H1 (cell line): ENCODE measurements around the gene SPATA16. TPM values are rescaled to one million over a fixed set of nuclear protein-coding genes. Genes with fewer than 3 reads are reported as not detected.

Source experiments
- CTCF ChIA-PET: fragments of 300-600 bp; sonication (Branson Sonifier 250); formaldehyde crosslinking; loops from one replicate; lab custom pipeline; 2021; ENCODE audit not compliant: partially characterized antibody; lab: Charles Lee
- POLR2A ChIA-PET: fragments of 300-600 bp; sonication (Branson Sonifier 250); formaldehyde crosslinking; loops from one replicate; lab custom pipeline; 2021; ENCODE audit warnings: inconsistent platforms; ENCODE audit not compliant: partially characterized antibody; lab: Charles Lee
- DNase-seq, 2 experiments: peaks; one replicate each; pipeline versions ENCODE4 v3.0.0 to v3.0.0-alpha.2; 2010 to 2022; ENCODE audit warnings: low spot score in 2 of 2, low read depth in 1 of 2, mixed read lengths in 1 of 2
- FAIRE-seq: peaks from 2 replicates; lab custom pipeline; 2011; peaks lifted over from hg19 to GRCh38; lab: Jason Lieb, UNC
- H2AFZ ChIP-seq: 2 replicates; pipeline ENCODE4 v1.8.1; 2012; ENCODE audit warnings: low read length, inconsistent platforms
- H2AK5ac ChIP-seq: 2 replicates; pipeline ENCODE4 v1.6.1; 2013; ENCODE audit warnings: low read depth, low read length
- H2BK120ac ChIP-seq: replicated peaks from 2 replicates; pipeline ENCODE3; 2013; ENCODE audit warnings: low read depth, low read length, inconsistent platforms
- H2BK12ac ChIP-seq: 2 replicates; pipeline ENCODE4 v1.6.1; 2013; ENCODE audit warnings: low read depth, low read length
- H2BK15ac ChIP-seq: 2 replicates; pipeline ENCODE4 v1.6.1; 2013; ENCODE audit warnings: low read length
- H2BK20ac ChIP-seq: 2 replicates; pipeline ENCODE4 v1.6.1; 2013; ENCODE audit warnings: low read length
- H2BK5ac ChIP-seq: 2 replicates; pipeline ENCODE4 v1.6.1; 2013; ENCODE audit warnings: low read depth, low read length
- H3K14ac ChIP-seq: 2 replicates; pipeline ENCODE4 v1.6.1; 2013; ENCODE audit warnings: inconsistent platforms; ENCODE audit not compliant: insufficient read length
- H3K18ac ChIP-seq: 2 replicates; pipeline ENCODE4 v1.6.1; 2013; ENCODE audit warnings: low read length; ENCODE audit errors: extremely low read depth
- H3K23ac ChIP-seq: 2 replicates; pipeline ENCODE4 v1.6.1; 2013; ENCODE audit warnings: inconsistent platforms; ENCODE audit not compliant: insufficient read length
- H3K23me2 ChIP-seq: 2 replicates; pipeline ENCODE4 v1.6.1; 2013; ENCODE audit warnings: low read depth, low read length
- H3K27ac ChIP-seq: 2 replicates; pipeline ENCODE4 v1.6.1; 2011; ENCODE audit warnings: low read depth, low read length, inconsistent platforms
- H3K27me3 ChIP-seq, 4 experiments: replicated peaks in 1 of 4; 1 replicate in 1 of 4; 2 replicates in 3 of 4; pipeline versions ENCODE4 v1.6.1 to v1.8.1; 2011 to 2013; ENCODE audit warnings: low read length in 3 of 4, mild to moderate bottlenecking in 3 of 4, inconsistent platforms in 2 of 4, mixed read lengths in 2 of 4, moderate library complexity in 1 of 4; ENCODE audit not compliant: control insufficient read depth in 3 of 4, insufficient read depth in 3 of 4; ENCODE audit errors: extremely low read depth in 1 of 4
- H3K36me3 ChIP-seq, 4 experiments: 2 replicates each; pipeline versions ENCODE4 v1.6.1 to v1.8.1; 2011 to 2013; ENCODE audit warnings: mild to moderate bottlenecking in 4 of 4, low read length in 3 of 4, moderate library complexity in 2 of 4, control low read depth in 1 of 4, inconsistent platforms in 1 of 4; ENCODE audit not compliant: insufficient read depth in 4 of 4, control insufficient read depth in 2 of 4
- H3K4ac ChIP-seq: replicated peaks from 2 replicates; pipeline ENCODE3; 2013; ENCODE audit warnings: low read length, low read depth, mixed read lengths, inconsistent platforms; ENCODE audit not compliant: insufficient read length
- H3K4me1 ChIP-seq, 4 experiments: replicated peaks in 1 of 4; 1 replicate in 1 of 4; 2 replicates in 3 of 4; pipeline versions ENCODE4 v1.6.1 to v1.8.1; 2011 to 2013; ENCODE audit warnings: low read length in 3 of 4, inconsistent platforms in 2 of 4, mixed read lengths in 1 of 4; ENCODE audit not compliant: insufficient read depth in 4 of 4, control insufficient read depth in 3 of 4
- H3K4me2 ChIP-seq, 2 experiments: 2 replicates each; pipeline versions ENCODE4 v1.6.1 to v1.8.1; 2011 to 2013; ENCODE audit warnings: low read depth in 2 of 2, low read length in 2 of 2, control low read depth in 1 of 2, inconsistent platforms in 1 of 2, mild to moderate bottlenecking in 1 of 2; ENCODE audit not compliant: insufficient read depth in 1 of 2
- H3K4me3 ChIP-seq, 4 experiments: fragments of 200-600, 300-600 bp in 1 of 4; sonication (generic), shearing (Covaris generic), sonication (Bioruptor Twin) in 1 of 4; 2 replicates each; pipeline versions ENCODE4 v1.5.1 to v1.8.1; 2011 to 2016; ENCODE audit warnings: low read length in 4 of 4, low read depth in 3 of 4, control low read depth in 2 of 4, inconsistent platforms in 2 of 4, mild to moderate bottlenecking in 2 of 4, mixed read lengths in 1 of 4, moderate library complexity in 1 of 4; ENCODE audit not compliant: insufficient read depth in 2 of 4; ENCODE audit errors: extremely low read depth in 1 of 4
- H3K56ac ChIP-seq: replicated peaks from 2 replicates; pipeline ENCODE3; 2013; ENCODE audit warnings: low read depth, mild to moderate bottlenecking, mixed read lengths, low read length, inconsistent platforms; ENCODE audit not compliant: insufficient read length
- H3K79me1 ChIP-seq: 2 replicates; pipeline ENCODE4 v1.6.1; 2013; ENCODE audit warnings: low read depth, low read length, control low read depth
- H3K79me2 ChIP-seq, 2 experiments: 2 replicates each; pipeline versions ENCODE4 v1.6.1 to v1.8.1; 2012 to 2013; ENCODE audit warnings: low read length in 2 of 2, mild to moderate bottlenecking in 2 of 2, inconsistent platforms in 1 of 2; ENCODE audit not compliant: insufficient read depth in 2 of 2, control insufficient read depth in 1 of 2
- H3K9ac ChIP-seq, 4 experiments: replicated peaks in 1 of 4; 1 replicate in 1 of 4; 2 replicates in 3 of 4; pipeline versions ENCODE4 v1.6.1 to v1.8.1; 2011 to 2013; ENCODE audit warnings: low read depth in 3 of 4, low read length in 3 of 4, control low read depth in 2 of 4, mild to moderate bottlenecking in 2 of 4, moderate library complexity in 2 of 4, inconsistent platforms in 1 of 4; ENCODE audit errors: extremely low read depth in 1 of 4
- H3K9me3 ChIP-seq, 2 experiments: 2 replicates each; pipeline versions ENCODE4 v1.6.1 to v1.8.1; 2012 to 2013; ENCODE audit warnings: mild to moderate bottlenecking in 2 of 2, moderate library complexity in 2 of 2, control low read depth in 1 of 2, inconsistent platforms in 1 of 2, low read depth in 1 of 2, low read length in 1 of 2, mixed read lengths in 1 of 2; ENCODE audit not compliant: insufficient read depth in 2 of 2
- H4K20me1 ChIP-seq, 2 experiments: replicated peaks in 1 of 2; 2 replicates each; pipeline versions ENCODE3 to v1.8.1; 2011 to 2013; ENCODE audit warnings: inconsistent platforms in 2 of 2, low read length in 2 of 2, mild to moderate bottlenecking in 1 of 2; ENCODE audit not compliant: insufficient read depth in 2 of 2, control insufficient read depth in 1 of 2
- H4K5ac ChIP-seq: 2 replicates; pipeline ENCODE4 v1.6.1; 2013; ENCODE audit warnings: low read length, low read depth, mixed read lengths, inconsistent platforms; ENCODE audit not compliant: insufficient read length
- H4K8ac ChIP-seq: 2 replicates; pipeline ENCODE4 v1.8.0; 2013; ENCODE audit warnings: mild to moderate bottlenecking, moderate library complexity, low read length, inconsistent platforms; ENCODE audit not compliant: insufficient read depth; ENCODE audit errors: extremely low read depth
- H4K91ac ChIP-seq: replicated peaks from 2 replicates; pipeline ENCODE3; 2013; ENCODE audit warnings: low read length, mixed read lengths, inconsistent platforms; ENCODE audit not compliant: insufficient read length
- FOSL1 ChIP-seq: IDR thresholded peaks from 2 replicates; pipeline ENCODE4 v1.6.1; 2011; ENCODE audit warnings: mild to moderate bottlenecking, low read depth, low read length, moderate library complexity; ENCODE audit not compliant: insufficient read depth
- HDAC2 ChIP-seq, 2 experiments: fragments of 300-600 bp in 1 of 2; sonication (generic) in 1 of 2; IDR thresholded peaks; 2 replicates each; pipeline ENCODE4 v1.6.1; 2011 to 2012; ENCODE audit warnings: low read depth in 2 of 2, low read length in 2 of 2, mild to moderate bottlenecking in 2 of 2, moderate library complexity in 2 of 2, borderline replicate concordance in 1 of 2, inconsistent platforms in 1 of 2
- HDAC6 ChIP-seq: IDR thresholded peaks from one replicate; pipeline ENCODE4 v1.7.1; 2012; ENCODE audit warnings: low read depth, mild to moderate bottlenecking, inconsistent platforms, low read length, moderate library complexity
- SIN3A ChIP-seq, 2 experiments: IDR thresholded peaks in 1 of 2; conservative IDR thresholded peaks in 1 of 2; 2 replicates each; pipeline ENCODE4 v1.6.1; 2011 to 2012; ENCODE audit warnings: low read length in 2 of 2, improper control_type of control experiment in 1 of 2, low read depth in 1 of 2, mild to moderate bottlenecking in 1 of 2
- TCF12 ChIP-seq: IDR thresholded peaks from 2 replicates; pipeline ENCODE4 v1.6.1; 2011; ENCODE audit warnings: low read depth, mild to moderate bottlenecking, low read length
- WGBS, 2 experiments: shearing (Covaris generic) in 1 of 2; methylation state at CpG; one replicate each; pipeline versions ENCODE4 v1.1.6 to v1.1.7; 2013 to 2015; ENCODE audit warnings: low lambda C conversion rate in 2 of 2, mixed read lengths in 2 of 2, inconsistent platforms in 1 of 2, low coverage in 1 of 2, missing lambda C conversion rate in 1 of 2; ENCODE audit not compliant: insufficient replicate concordance in 2 of 2, insufficient coverage in 1 of 2, insufficient read length in 1 of 2; ENCODE audit errors: extremely low coverage in 1 of 2, missing lambda C conversion rate in 1 of 2; 5-methylcytosine and 5-hydroxymethylcytosine counted together
- polyA plus RNA-seq, 7 experiments: library from polyadenylated mRNA; depleted of rRNA in 3 of 7; stranded (reverse) in 5 of 7; unstranded in 2 of 7; fragments of >200 nt in 5 of 7; fragments of 200-250 nt in 2 of 7; gene quantifications; 1 replicate in 5 of 7; 2 replicates in 1 of 7; 4 replicates in 1 of 7; pipeline versions ENCODE4 v1.2.1 to v1.2.3, GENCODE V29; 2011 to 2013; ENCODE audit warnings: missing spikeins in 2 of 7, mixed read lengths in 2 of 7
- total RNA-seq: library from RNA; stranded (reverse); fragmentation: NEBNext Ultra II Directional; extraction: Animal tissue kit (Norgen Biotek cat#: 25700); gene quantifications from 2 replicates; pipeline ENCODE4 v1.2.1, GENCODE V29; 2021

The SPATA16 gene
- total and polyA plus RNA-seq, 2 of the 8 experiments (the other 6 are each of a cell fraction or from before 2014, with no cell fraction given) = 0.05 to 2.7 TPM

DNA sequence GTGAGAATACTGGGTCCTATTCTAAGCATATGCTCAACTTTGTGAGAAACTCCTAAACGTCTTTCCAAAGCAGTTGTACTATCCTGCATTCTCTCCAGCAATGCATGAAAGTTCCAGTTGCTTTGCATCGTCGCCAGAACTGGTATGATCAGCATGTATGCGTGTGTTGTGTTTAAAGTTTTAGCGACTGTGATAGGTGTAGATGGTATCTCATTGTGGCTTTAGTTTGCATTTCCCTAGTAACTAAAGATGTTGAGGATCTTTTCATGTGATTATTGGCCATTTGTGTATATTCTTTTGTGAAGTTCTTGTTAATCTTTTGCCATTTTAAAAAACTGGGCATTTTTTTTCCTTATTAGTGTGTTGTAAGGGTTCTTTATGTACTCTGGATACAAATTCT is 115.1 kb downstream of the SPATA16 start:
- ChIA-PET CTCF (no interaction called here), POLR2A (no interaction called here)
- Histone ChIP-seq H3K9me3 (no peaks in the 10 kb centered on the region), H2AK5ac (0 out of 2 replicates have a peak overlapping the region, but pooled peaks have one; percentile 53), H4K5ac (no peak overlapping the region), H4K91ac (no peak overlapping the region), H3K23ac (no peak overlapping the region), H4K20me1 (no peaks in the 10 kb centered on the region), H3K4me1 (no peaks in the 10 kb centered on the region), H3K18ac (no peak overlapping the region), H3K27me3 (no peaks in the 10 kb centered on the region), H2BK120ac (no peak overlapping the region), H3K56ac (no peak overlapping the region), H3K14ac (no peak overlapping the region), H3K36me3 (no peaks in the 10 kb centered on the region), H3K4me3 (no peak overlapping the region), H3K79me1 (no peaks in the 10 kb centered on the region), H3K79me2 (no peaks in the 10 kb centered on the region), H2BK12ac (no peak overlapping the region), H2AFZ (peak overlapping the region; percentile 42; the same call in 1 of the 2 replicates), H3K9ac (peak overlapping the region in 1 of 4 experiments; percentile 37; a peak in 1 of 7 replicates), H4K8ac (no peak overlapping the region), H2BK5ac (no peak overlapping the region), H3K23me2 (no peaks in the 10 kb centered on the region), H3K4ac (no peak overlapping the region), H2BK15ac (no peak overlapping the region), H3K4me2 (no peak overlapping the region), H3K27ac (no peak overlapping the region), H2BK20ac (no peak overlapping the region)
- no peak for FAIRE-seq
- WGBS, 2 experiments = 89% methylated on average over 5 of the region's 5 CpGs; no CpG with 5 or more reads in 1 of the 2 experiments
- no peak for DNase-seq
- TF ChIP-seq HDAC2 (IDR thresholded peaks at IDR 0.05; ENCODE audit: borderline replicate concordance in 1 of 2, low read depth in 2 of 2, low read length in 2 of 2) = no peak
- no peak for TF ChIP-seq FOSL1
- no peak for TF ChIP-seq HDAC6
- TF ChIP-seq TCF12 = no peak
- no peak for TF ChIP-seq SIN3A (conservative IDR thresholded peaks at IDR 0.05 in 1 of 2, IDR thresholded peaks at IDR 0.05 in 1 of 2; ENCODE audit: low read depth in 1 of 2, low read length in 2 of 2)
